OCI-LY3 (cell line): ENCODE results near the gene LRRC75B.

Experiments
- CTCF ChIP-seq: fragments of 200-600, 300-600 bp; sonication (generic); IDR thresholded peaks from 2 replicates; pipeline ENCODE4 v1.5.1; 2014; ENCODE audit warnings: antibody characterized with exemption, low read length, low read depth
- EZH2phosphoT487 ChIP-seq: fragments of 200-600 bp; shearing (Covaris generic); IDR thresholded peaks from 2 replicates; pipeline ENCODE4 v1.6.1; 2018; ENCODE audit warnings: antibody characterized with exemption, mixed run types, low read depth

GRCh38 chr22:24543185-24543601, 49.7 kb downstream of the LRRC75B start:
- TF ChIP-seq CTCF (no peak), EZH2phosphoT487 (no peak)
